ENCODE measurements around the gene IL3. TPM values are rescaled to one million over a fixed set of nuclear protein-coding genes. Genes with fewer than 3 reads are reported as not detected.

IL3 gene, protein sequence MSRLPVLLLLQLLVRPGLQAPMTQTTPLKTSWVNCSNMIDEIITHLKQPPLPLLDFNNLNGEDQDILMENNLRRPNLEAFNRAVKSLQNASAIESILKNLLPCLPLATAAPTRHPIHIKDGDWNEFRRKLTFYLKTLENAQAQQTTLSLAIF
- not detected in 2 replicates for total RNA-seq (ENCODE audit: low replicate concordance)

- Mint-ChIP-seq H3K4me3 (no peak within 1 kb of the TSS), H3K9me3 (no peaks in the 10 kb centered on the region), H3K27me3 (ENCODE audit: insufficient read depth, low read depth) (peaks cover 5% of the 10 kb centered on the region), H3K36me3 (no peaks in the 10 kb centered on the region), H3K27ac (no peak within 1 kb of the TSS), H3K4me1 (no peaks in the 10 kb centered on the region)
- Histone ChIP-seq H2AFZ (replicated peaks) (no peak within 1 kb of the TSS), H3K27me3 (no peaks in the 10 kb centered on the region), H3K9me3 (ENCODE audit: low read depth) (no peaks in the 10 kb centered on the region), H4K20me1 (ENCODE audit: low read depth) (no peaks in the 10 kb centered on the region), H3K79me2 (ENCODE audit: low read depth) (no peaks in the 10 kb centered on the region), H3K27ac (no peak within 1 kb of the TSS), H3K36me3 (no peaks in the 10 kb centered on the region), H3K9ac (no peak within 1 kb of the TSS), H3K4me1 (no peaks in the 10 kb centered on the region), H3F3A (ENCODE audit: low read depth) (no peaks in the 10 kb centered on the region), H3K4me2 (no peak within 1 kb of the TSS), H3K4me3 (no peak within 1 kb of the TSS)
- TF ChIP-seq EZH2phosphoT487 (IDR thresholded peaks at IDR 0.05), result no peak
- TF ChIP-seq, protein P1, sequence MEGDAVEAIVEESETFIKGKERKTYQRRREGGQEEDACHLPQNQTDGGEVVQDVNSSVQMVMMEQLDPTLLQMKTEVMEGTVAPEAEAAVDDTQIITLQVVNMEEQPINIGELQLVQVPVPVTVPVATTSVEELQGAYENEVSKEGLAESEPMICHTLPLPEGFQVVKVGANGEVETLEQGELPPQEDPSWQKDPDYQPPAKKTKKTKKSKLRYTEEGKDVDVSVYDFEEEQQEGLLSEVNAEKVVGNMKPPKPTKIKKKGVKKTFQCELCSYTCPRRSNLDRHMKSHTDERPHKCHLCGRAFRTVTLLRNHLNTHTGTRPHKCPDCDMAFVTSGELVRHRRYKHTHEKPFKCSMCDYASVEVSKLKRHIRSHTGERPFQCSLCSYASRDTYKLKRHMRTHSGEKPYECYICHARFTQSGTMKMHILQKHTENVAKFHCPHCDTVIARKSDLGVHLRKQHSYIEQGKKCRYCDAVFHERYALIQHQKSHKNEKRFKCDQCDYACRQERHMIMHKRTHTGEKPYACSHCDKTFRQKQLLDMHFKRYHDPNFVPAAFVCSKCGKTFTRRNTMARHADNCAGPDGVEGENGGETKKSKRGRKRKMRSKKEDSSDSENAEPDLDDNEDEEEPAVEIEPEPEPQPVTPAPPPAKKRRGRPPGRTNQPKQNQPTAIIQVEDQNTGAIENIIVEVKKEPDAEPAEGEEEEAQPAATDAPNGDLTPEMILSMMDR (IDR thresholded peaks at IDR 0.05), result no peak
- no peak for TF ChIP-seq EZH2 (IDR thresholded peaks at IDR 0.05)
- no peak for DNase-seq (ENCODE audit: low spot score)
Observed at GRCh38 chr5:132060501-132061161, at the start of gene IL3. IL3 (plus strand) TSS chr5:132060655; CDS start chr5:132060707, 52 bp downstream.

- Histone ChIP-seq H3K9me3 (ENCODE audit: low read depth) (no peaks in the 10 kb centered on the region), H3K27me3 (peaks cover 58% of the 10 kb centered on the region), H3K4me1 (peaks cover 8% of the 10 kb centered on the region), H3K9ac (no peak overlapping the region), H3K27ac (no peak overlapping the region), H3K4me2 (peak overlapping the region; percentile 98), H4K20me1 (ENCODE audit: low read depth) (peaks cover 34% of the 10 kb centered on the region), H3F3A (ENCODE audit: low read depth) (no peaks in the 10 kb centered on the region), H3K4me3 (peak overlapping the region; percentile 61), H2AFZ (replicated peaks) (peak overlapping the region; percentile 14), H3K79me2 (ENCODE audit: low read depth) (no peaks in the 10 kb centered on the region), H3K36me3 (no peaks in the 10 kb centered on the region)
- DNase-seq (ENCODE audit: low spot score), result peak; percentile 9
- peak overlapping the region; percentile 86 for H3K4me3 Mint-ChIP-seq
- no peak overlapping the region for H3K27ac Mint-ChIP-seq
- H3K36me3 Mint-ChIP-seq, result no peaks in the 10 kb centered on the region
- peaks cover 16% of the 10 kb centered on the region for H3K4me1 Mint-ChIP-seq
- TF ChIP-seq, protein P1 (IDR thresholded peaks at IDR 0.05), result no peak
- TF ChIP-seq EZH2 (IDR thresholded peaks at IDR 0.05), result peak; percentile 82
- TF ChIP-seq EZH2phosphoT487 (IDR thresholded peaks at IDR 0.05), result peak; percentile 62
- peaks cover 32% of the 10 kb centered on the region for H3K27me3 Mint-ChIP-seq (ENCODE audit: insufficient read depth, low read depth)
- H3K9me3 Mint-ChIP-seq, result no peaks in the 10 kb centered on the region
Observed at GRCh38 chr5:132010989-132011621, 49.4 kb upstream of the IL3 start.

DNA sequence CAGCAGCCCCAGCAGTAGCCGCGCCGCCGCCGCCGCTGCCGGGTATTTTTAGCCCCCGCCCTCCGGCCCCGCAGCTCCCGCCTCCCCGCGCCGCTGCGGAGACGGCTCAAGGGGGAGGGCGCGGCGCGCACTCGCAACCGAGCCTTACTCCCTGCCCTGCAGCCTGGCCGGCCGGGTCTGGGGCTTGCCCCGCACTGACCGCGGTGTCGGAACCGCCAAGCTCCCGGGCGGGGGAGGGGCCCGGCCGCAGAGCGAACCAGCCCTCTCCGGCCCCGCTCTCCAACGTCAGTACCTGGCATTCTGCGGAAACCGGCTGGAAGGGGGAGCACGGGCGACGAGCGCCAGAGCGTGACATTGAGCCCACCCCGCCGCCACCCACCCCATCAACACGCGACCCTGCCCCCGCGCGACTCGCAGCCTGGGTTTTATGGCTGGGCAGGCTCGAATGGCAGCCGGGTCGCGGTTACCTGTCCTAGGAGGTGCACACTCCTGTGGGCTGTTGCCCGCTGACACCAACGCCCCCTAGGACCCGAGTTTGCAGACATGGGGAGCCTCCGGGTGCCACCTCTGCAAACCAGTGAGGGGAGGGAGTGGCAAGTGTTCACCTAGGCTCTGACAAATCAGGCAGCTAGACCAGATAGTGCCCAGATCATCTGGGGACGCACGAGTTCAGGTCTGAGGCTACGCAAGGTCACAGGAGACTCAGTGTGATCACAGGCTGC is 48.7 kb upstream of the IL3 start, which contains the start of gene ACSL6:
Gene ACSL6, minus strand, starts transcription at position 37 of the 722 bp plus-strand sequence. CDS start 105 bp downstream, outside the sequence.
- Mint-ChIP-seq H3K4me3 (peak within 1 kb of the TSS; percentile 86), H3K36me3 (no peaks in the 10 kb centered on the region), H3K27me3 (ENCODE audit: insufficient read depth, low read depth) (peaks cover 33% of the 10 kb centered on the region), H3K4me1 (peaks cover 16% of the 10 kb centered on the region), H3K9me3 (no peaks in the 10 kb centered on the region), H3K27ac (no peak within 1 kb of the TSS)
- no peak within 1 kb of the TSS for H3K9ac ChIP-seq
- DNase-seq (ENCODE audit: low spot score), result peak; percentile 76
- peak within 1 kb of the TSS; percentile 61 for H3K4me3 ChIP-seq
- no peaks in the 10 kb centered on the region for H3F3A ChIP-seq (ENCODE audit: low read depth)
- peak within 1 kb of the TSS; percentile 14 for H2AFZ ChIP-seq (replicated peaks)
- no peaks in the 10 kb centered on the region for H3K79me2 ChIP-seq (ENCODE audit: low read depth)
- no peaks in the 10 kb centered on the region for H3K9me3 ChIP-seq (ENCODE audit: low read depth)
- H3K27ac ChIP-seq, result no peak within 1 kb of the TSS
- H3K36me3 ChIP-seq, result no peaks in the 10 kb centered on the region
- H4K20me1 ChIP-seq (ENCODE audit: low read depth), result peaks cover 34% of the 10 kb centered on the region
- H3K4me2 ChIP-seq, result peak within 1 kb of the TSS; percentile 98
- TF ChIP-seq, protein P1 (IDR thresholded peaks at IDR 0.05), result no peak
- peak; percentile 77 for TF ChIP-seq EZH2 (IDR thresholded peaks at IDR 0.05)
- H3K27me3 ChIP-seq, result peaks cover 58% of the 10 kb centered on the region
- peaks cover 8% of the 10 kb centered on the region for H3K4me1 ChIP-seq
